HepG2 (cell line): ENCODE results near the gene NECTIN2. TPM values are rescaled to one million over a fixed set of nuclear protein-coding genes. Genes with fewer than 3 reads are reported as not detected.

ENCODE experiments used
- HDAC1 ChIP-seq: sonication (generic); formaldehyde crosslinking; IDR thresholded peaks from 2 replicates; pipeline ENCODE4 v1.5.1; 2020; ENCODE audit warnings: mild to moderate bottlenecking, missing genetic modification reagents
- KDM6A ChIP-seq: IDR thresholded peaks from 2 replicates; pipeline ENCODE4 v1.6.1; 2016; ENCODE audit warnings: low read depth
- MLLT10 ChIP-seq: sonication (generic); formaldehyde crosslinking; IDR thresholded peaks from 2 replicates; pipeline ENCODE4 v1.4.0; 2020; ENCODE audit warnings: missing genetic modification reagents
- POGZ ChIP-seq: sonication (generic); formaldehyde crosslinking; IDR thresholded peaks from 2 replicates; pipeline ENCODE4 v1.4.0; 2020; ENCODE audit warnings: mild to moderate bottlenecking, missing genetic modification reagents
- SSRP1 ChIP-seq: IDR thresholded peaks from 2 replicates; pipeline ENCODE4 v1.6.1; 2016; ENCODE audit warnings: control low read depth
- U2AF2 ChIP-seq: fragments of 200-400 bp; formaldehyde crosslinking; IDR thresholded peaks from 2 replicates; pipeline ENCODE4 v1.6.1; 2017; ENCODE audit warnings: low read depth, mild to moderate bottlenecking, low read length
- ZBTB7B ChIP-seq: sonication (generic); formaldehyde crosslinking; IDR thresholded peaks from 2 replicates; pipeline ENCODE4 v1.4.0; 2020; ENCODE audit warnings: missing genetic modification reagents
- ZNF513 ChIP-seq: sonication (generic); formaldehyde crosslinking; conservative IDR thresholded peaks from 2 replicates; pipeline ENCODE4 v1.5.0; 2020; ENCODE audit warnings: missing genetic modification reagents
- ZNF772 ChIP-seq: sonication (generic); formaldehyde crosslinking; IDR thresholded peaks from 2 replicates; pipeline ENCODE4 v1.5.0; 2020; ENCODE audit warnings: mild to moderate bottlenecking, missing genetic modification reagents
- ZNF782 ChIP-seq: sonication (generic); formaldehyde crosslinking; IDR thresholded peaks from 2 replicates; pipeline ENCODE4 v1.4.0; 2020; ENCODE audit warnings: missing genetic modification reagents, mild to moderate bottlenecking, borderline replicate concordance
- polyA plus RNA-seq, 8 experiments: library from polyadenylated mRNA; depleted of rRNA in 3 of 8; stranded (reverse) in 7 of 8; unstranded in 1 of 8; fragments of >200 nt; fragmentation: Illumina TruSeq in 4 of 8; extraction: Trizol in 4 of 8; gene quantifications; 2 replicates each; pipeline versions ENCODE4 v1.2.1 to v1.2.3, GENCODE V29; 2011 to 2016; ENCODE audit warnings: low read depth in 4 of 8, missing spikeins in 1 of 8, mixed read lengths in 1 of 8; ENCODE audit not compliant: insufficient read depth in 1 of 8
- total RNA-seq, 5 experiments: library from RNA; depleted of rRNA; stranded (reverse); fragments of >200 nt; fragmentation: Illumina TruSeq; extraction: Trizol; gene quantifications; 2 replicates each; pipeline ENCODE4 v1.2.3, GENCODE V29; 2016; ENCODE audit warnings: low read depth in 1 of 5
- TF ChIP-seq, protein P1 (sequence below): sonication (generic); formaldehyde crosslinking; IDR thresholded peaks from 2 replicates; pipeline ENCODE4 v1.5.0; 2020; ENCODE audit warnings: mild to moderate bottlenecking, missing genetic modification reagents
- TF ChIP-seq, protein P2 (sequence below): sonication (generic); formaldehyde crosslinking; IDR thresholded peaks from 2 replicates; pipeline ENCODE4 v1.4.0; 2020; ENCODE audit warnings: low read depth, mild to moderate bottlenecking, missing genetic modification reagents
- TF ChIP-seq, protein P3 (sequence below), 2 experiments: IDR thresholded peaks; 2 replicates each; pipeline ENCODE4 v1.6.1; 2011 to 2012; ENCODE audit warnings: low read length in 2 of 2, borderline replicate concordance in 1 of 2, low read depth in 1 of 2, mild to moderate bottlenecking in 1 of 2, moderate library complexity in 1 of 2
- TF ChIP-seq, protein P4 (sequence below): IDR thresholded peaks from 2 replicates; pipeline ENCODE4 v1.6.1; 2012; ENCODE audit warnings: low read length, improper control_type of control experiment

NECTIN2 gene
- total and polyA plus RNA-seq, 2 of the 13 experiments (the other 11 are each of a cell fraction or from before 2014, with no cell fraction given), result 75.4 to 114 TPM

GRCh38 chr19:44925114-44925891, 79.2 kb downstream of the NECTIN2 start (continued):
- TF ChIP-seq ZNF513 (CRISPR knock-in tag), result no peak
- TF ChIP-seq ZNF782 (CRISPR knock-in tag), result peak; percentile 73; the same call in 1 of the 2 replicates
- peak; percentile 100 for TF ChIP-seq ZBTB7B
- TF ChIP-seq ZNF772 (CRISPR knock-in tag), result peak; percentile 90
- TF ChIP-seq, protein P1, sequence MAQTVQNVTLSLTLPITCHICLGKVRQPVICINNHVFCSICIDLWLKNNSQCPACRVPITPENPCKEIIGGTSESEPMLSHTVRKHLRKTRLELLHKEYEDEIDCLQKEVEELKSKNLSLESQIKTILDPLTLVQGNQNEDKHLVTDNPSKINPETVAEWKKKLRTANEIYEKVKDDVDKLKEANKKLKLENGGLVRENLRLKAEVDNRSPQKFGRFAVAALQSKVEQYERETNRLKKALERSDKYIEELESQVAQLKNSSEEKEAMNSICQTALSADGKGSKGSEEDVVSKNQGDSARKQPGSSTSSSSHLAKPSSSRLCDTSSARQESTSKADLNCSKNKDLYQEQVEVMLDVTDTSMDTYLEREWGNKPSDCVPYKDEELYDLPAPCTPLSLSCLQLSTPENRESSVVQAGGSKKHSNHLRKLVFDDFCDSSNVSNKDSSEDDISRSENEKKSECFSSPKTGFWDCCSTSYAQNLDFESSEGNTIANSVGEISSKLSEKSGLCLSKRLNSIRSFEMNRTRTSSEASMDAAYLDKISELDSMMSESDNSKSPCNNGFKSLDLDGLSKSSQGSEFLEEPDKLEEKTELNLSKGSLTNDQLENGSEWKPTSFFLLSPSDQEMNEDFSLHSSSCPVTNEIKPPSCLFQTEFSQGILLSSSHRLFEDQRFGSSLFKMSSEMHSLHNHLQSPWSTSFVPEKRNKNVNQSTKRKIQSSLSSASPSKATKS (CRISPR knock-in tag), result no peak
- TF ChIP-seq SSRP1 (CRISPR knock-in tag), result peak; percentile 79
- TF ChIP-seq, protein P2, sequence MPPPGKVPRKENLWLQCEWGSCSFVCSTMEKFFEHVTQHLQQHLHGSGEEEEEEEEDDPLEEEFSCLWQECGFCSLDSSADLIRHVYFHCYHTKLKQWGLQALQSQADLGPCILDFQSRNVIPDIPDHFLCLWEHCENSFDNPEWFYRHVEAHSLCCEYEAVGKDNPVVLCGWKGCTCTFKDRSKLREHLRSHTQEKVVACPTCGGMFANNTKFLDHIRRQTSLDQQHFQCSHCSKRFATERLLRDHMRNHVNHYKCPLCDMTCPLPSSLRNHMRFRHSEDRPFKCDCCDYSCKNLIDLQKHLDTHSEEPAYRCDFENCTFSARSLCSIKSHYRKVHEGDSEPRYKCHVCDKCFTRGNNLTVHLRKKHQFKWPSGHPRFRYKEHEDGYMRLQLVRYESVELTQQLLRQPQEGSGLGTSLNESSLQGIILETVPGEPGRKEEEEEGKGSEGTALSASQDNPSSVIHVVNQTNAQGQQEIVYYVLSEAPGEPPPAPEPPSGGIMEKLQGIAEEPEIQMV (CRISPR knock-in tag), result peak; percentile 94; the same call in 1 of the 2 replicates
- TF ChIP-seq, protein P3, sequence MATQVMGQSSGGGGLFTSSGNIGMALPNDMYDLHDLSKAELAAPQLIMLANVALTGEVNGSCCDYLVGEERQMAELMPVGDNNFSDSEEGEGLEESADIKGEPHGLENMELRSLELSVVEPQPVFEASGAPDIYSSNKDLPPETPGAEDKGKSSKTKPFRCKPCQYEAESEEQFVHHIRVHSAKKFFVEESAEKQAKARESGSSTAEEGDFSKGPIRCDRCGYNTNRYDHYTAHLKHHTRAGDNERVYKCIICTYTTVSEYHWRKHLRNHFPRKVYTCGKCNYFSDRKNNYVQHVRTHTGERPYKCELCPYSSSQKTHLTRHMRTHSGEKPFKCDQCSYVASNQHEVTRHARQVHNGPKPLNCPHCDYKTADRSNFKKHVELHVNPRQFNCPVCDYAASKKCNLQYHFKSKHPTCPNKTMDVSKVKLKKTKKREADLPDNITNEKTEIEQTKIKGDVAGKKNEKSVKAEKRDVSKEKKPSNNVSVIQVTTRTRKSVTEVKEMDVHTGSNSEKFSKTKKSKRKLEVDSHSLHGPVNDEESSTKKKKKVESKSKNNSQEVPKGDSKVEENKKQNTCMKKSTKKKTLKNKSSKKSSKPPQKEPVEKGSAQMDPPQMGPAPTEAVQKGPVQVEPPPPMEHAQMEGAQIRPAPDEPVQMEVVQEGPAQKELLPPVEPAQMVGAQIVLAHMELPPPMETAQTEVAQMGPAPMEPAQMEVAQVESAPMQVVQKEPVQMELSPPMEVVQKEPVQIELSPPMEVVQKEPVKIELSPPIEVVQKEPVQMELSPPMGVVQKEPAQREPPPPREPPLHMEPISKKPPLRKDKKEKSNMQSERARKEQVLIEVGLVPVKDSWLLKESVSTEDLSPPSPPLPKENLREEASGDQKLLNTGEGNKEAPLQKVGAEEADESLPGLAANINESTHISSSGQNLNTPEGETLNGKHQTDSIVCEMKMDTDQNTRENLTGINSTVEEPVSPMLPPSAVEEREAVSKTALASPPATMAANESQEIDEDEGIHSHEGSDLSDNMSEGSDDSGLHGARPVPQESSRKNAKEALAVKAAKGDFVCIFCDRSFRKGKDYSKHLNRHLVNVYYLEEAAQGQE (IDR thresholded peaks at IDR 0.05; ENCODE audit: borderline replicate concordance in 1 of 2, low read depth in 1 of 2, low read length in 2 of 2), result peak in 1 of 2 experiments; percentile 74; a peak in 1 of 4 replicates
- TF ChIP-seq KDM6A (CRISPR knock-in tag), result peak; percentile 98
- TF ChIP-seq U2AF2, result no peak
- TF ChIP-seq MLLT10 (CRISPR knock-in tag), result no peak
- TF ChIP-seq, protein P4, sequence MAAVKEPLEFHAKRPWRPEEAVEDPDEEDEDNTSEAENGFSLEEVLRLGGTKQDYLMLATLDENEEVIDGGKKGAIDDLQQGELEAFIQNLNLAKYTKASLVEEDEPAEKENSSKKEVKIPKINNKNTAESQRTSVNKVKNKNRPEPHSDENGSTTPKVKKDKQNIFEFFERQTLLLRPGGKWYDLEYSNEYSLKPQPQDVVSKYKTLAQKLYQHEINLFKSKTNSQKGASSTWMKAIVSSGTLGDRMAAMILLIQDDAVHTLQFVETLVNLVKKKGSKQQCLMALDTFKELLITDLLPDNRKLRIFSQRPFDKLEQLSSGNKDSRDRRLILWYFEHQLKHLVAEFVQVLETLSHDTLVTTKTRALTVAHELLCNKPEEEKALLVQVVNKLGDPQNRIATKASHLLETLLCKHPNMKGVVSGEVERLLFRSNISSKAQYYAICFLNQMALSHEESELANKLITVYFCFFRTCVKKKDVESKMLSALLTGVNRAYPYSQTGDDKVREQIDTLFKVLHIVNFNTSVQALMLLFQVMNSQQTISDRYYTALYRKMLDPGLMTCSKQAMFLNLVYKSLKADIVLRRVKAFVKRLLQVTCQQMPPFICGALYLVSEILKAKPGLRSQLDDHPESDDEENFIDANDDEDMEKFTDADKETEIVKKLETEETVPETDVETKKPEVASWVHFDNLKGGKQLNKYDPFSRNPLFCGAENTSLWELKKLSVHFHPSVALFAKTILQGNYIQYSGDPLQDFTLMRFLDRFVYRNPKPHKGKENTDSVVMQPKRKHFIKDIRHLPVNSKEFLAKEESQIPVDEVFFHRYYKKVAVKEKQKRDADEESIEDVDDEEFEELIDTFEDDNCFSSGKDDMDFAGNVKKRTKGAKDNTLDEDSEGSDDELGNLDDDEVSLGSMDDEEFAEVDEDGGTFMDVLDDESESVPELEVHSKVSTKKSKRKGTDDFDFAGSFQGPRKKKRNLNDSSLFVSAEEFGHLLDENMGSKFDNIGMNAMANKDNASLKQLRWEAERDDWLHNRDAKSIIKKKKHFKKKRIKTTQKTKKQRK, result no peak
- TF ChIP-seq HDAC1, result peak; percentile 99
- peak; percentile 90 for TF ChIP-seq POGZ
